Measurements from ENCODE around the gene ZC3H4.

ZC3H4 gene

GRCh38 chr19:47155148-47155547 lies 41.6 kb upstream of the ZC3H4 start:
- H3K4me3 ChIP-seq (ENCODE audit: low read depth, low read length), result no peak overlapping the region
- DNase-seq (ENCODE audit: low read depth), result no peak
- TF ChIP-seq CTCF (IDR thresholded peaks at IDR 0.05; ENCODE audit: control insufficient read depth, extremely low read depth, insufficient read depth), result no peak

GRCh38 chr19:47153266-47153665 lies 39.7 kb upstream of the ZC3H4 start:
- no peak for DNase-seq (ENCODE audit: low read depth)
- no peak overlapping the region; the same call in 1 of the 2 replicates for H3K4me3 ChIP-seq (ENCODE audit: low read depth, low read length)
- TF ChIP-seq CTCF (IDR thresholded peaks at IDR 0.05; ENCODE audit: control insufficient read depth, extremely low read depth, insufficient read depth), result no peak

GRCh38 chr19:47152632-47153031 lies 39.1 kb upstream of the ZC3H4 start:
- TF ChIP-seq CTCF (IDR thresholded peaks at IDR 0.05; ENCODE audit: control insufficient read depth, extremely low read depth, insufficient read depth), result no peak
- H3K4me3 ChIP-seq (ENCODE audit: low read depth, low read length), result peak overlapping the region; percentile 13
- peak; percentile 87 for DNase-seq (ENCODE audit: low read depth)

- no peak for TF ChIP-seq CTCF (IDR thresholded peaks at IDR 0.05; ENCODE audit: control insufficient read depth, extremely low read depth, insufficient read depth)
- peak overlapping the region; percentile 36 for H3K4me3 ChIP-seq (ENCODE audit: low read depth, low read length)
- peak; percentile 81 for DNase-seq (ENCODE audit: low read depth)
Measured at GRCh38 chr19:47152205-47152604, 38.6 kb upstream of the ZC3H4 start.

GRCh38 chr19:47151627-47152026 lies 38.1 kb upstream of the ZC3H4 start:
- DNase-seq (ENCODE audit: low read depth), result no peak
- TF ChIP-seq CTCF (IDR thresholded peaks at IDR 0.05; ENCODE audit: control insufficient read depth, extremely low read depth, insufficient read depth), result no peak
- peak overlapping the region; percentile 36 for H3K4me3 ChIP-seq (ENCODE audit: low read depth, low read length)

- TF ChIP-seq CTCF (IDR thresholded peaks at IDR 0.05; ENCODE audit: control insufficient read depth, extremely low read depth, insufficient read depth), result no peak
- no peak overlapping the region for H3K4me3 ChIP-seq (ENCODE audit: low read depth, low read length)
- no peak for DNase-seq (ENCODE audit: low read depth)
Measured at GRCh38 chr19:47146920-47147319, 33.3 kb upstream of the ZC3H4 start.

- no peak for DNase-seq (ENCODE audit: low read depth)
- no peak overlapping the region for H3K4me3 ChIP-seq (ENCODE audit: low read depth, low read length)
- no peak for TF ChIP-seq CTCF (IDR thresholded peaks at IDR 0.05; ENCODE audit: control insufficient read depth, extremely low read depth, insufficient read depth)
Measured at GRCh38 chr19:47145639-47146486, 32.3 kb upstream of the ZC3H4 start.

Data from LNCaP clone FGC (cell line).